ENCODE results near the gene C20orf204.

GRCh38 chr20:64039293-64040160 lies 3.5 kb downstream of the C20orf204 start:
- TF ChIP-seq CTCF (IDR thresholded peaks at IDR 0.05) (no peak), POLR2AphosphoS5 (IDR thresholded peaks at IDR 0.05) (no peak), POLR2A (IDR thresholded peaks at IDR 0.05) (no peak), EP300 (IDR thresholded peaks at IDR 0.05) (no peak)
